GM12878 (cell line): Measurements from ENCODE around the gene PLCB4. TPM values are rescaled to one million over a fixed set of nuclear protein-coding genes. Genes with fewer than 3 reads are reported as not detected.

ENCODE experiments used
- ATAC-seq: fragments of 200-7000 bp; cut with Tn5 transposase; 3 replicates; pipeline ENCODE4 v1.9.1; 2020; ENCODE audit warnings: mild to moderate bottlenecking, moderate library complexity
- BruUV-seq: library from RNA; stranded (reverse); fragments of 400-500 nt; replicated peaks from 2 replicates; lab custom pipeline; 2021; lab: Mats Ljungman, UMichigan
- CTCF ChIA-PET: fragments of 300-600 bp; sonication (Branson Sonifier 250); formaldehyde crosslinking; extraction: SDS; loops from one replicate; lab custom pipeline; 2021; ENCODE audit warnings: inconsistent platforms; lab: Yijun Ruan, JAX
- POLR2A ChIA-PET: fragments of 350-600 bp; formaldehyde crosslinking; extraction: SDS; loops from one replicate; lab custom pipeline; 2021; ENCODE audit warnings: inconsistent platforms; lab: Charles Lee
- RAD21 ChIA-PET: fragments of 300-600 bp; sonication (Branson Sonifier 250); formaldehyde crosslinking; loops from one replicate; lab custom pipeline; 2023; ENCODE audit warnings: antibody characterized with exemption; ENCODE audit not compliant: unreplicated experiment; lab: Charles Lee
- SMC1A ChIA-PET: fragments of 300-600 bp; sonication (Branson Sonifier 250); formaldehyde crosslinking; loops from one replicate; lab custom pipeline; 2023; ENCODE audit not compliant: unreplicated experiment, uncharacterized antibody; lab: Charles Lee
- DNase-seq: peaks from one replicate; pipeline ENCODE4 v3.0.0-alpha.2; 2011; ENCODE audit warnings: low read depth, low spot score
- FAIRE-seq: peaks from 3 replicates; lab custom pipeline; 2011; peaks lifted over from hg19 to GRCh38; lab: Jason Lieb, UNC
- H2AFZ ChIP-seq: 2 replicates; pipeline ENCODE4 v1.6.0; 2011; ENCODE audit warnings: low read depth, low read length, control low read depth; ENCODE audit not compliant: control insufficient read depth
- H3K27ac ChIP-seq: 2 replicates; pipeline ENCODE4 v1.5.1; 2011; ENCODE audit warnings: control low read depth; ENCODE audit not compliant: control insufficient read depth, insufficient read depth
- H3K27me3 ChIP-seq, 2 experiments: replicated peaks in 1 of 2; 2 replicates each; pipeline versions ENCODE4 v1.6.0 to v1.6.1; 2011; ENCODE audit warnings: low read length in 1 of 2; ENCODE audit not compliant: control insufficient read depth in 2 of 2, insufficient read depth in 2 of 2
- H3K36me3 ChIP-seq, 2 experiments: 2 replicates each; pipeline ENCODE4 v1.5.1; 2011; ENCODE audit warnings: low read length in 1 of 2; ENCODE audit not compliant: control insufficient read depth in 2 of 2, insufficient read depth in 2 of 2
- H3K4me1 ChIP-seq: 2 replicates; pipeline ENCODE4 v1.6.1; 2011; ENCODE audit warnings: mild to moderate bottlenecking, low read length, moderate library complexity, mixed read lengths; ENCODE audit not compliant: control insufficient read depth, insufficient read depth
- H3K4me2 ChIP-seq: 2 replicates; pipeline ENCODE4 v1.6.0; 2011; ENCODE audit warnings: control low read depth; ENCODE audit not compliant: control insufficient read depth, insufficient read depth
- H3K4me3 ChIP-seq: fragments of 200-600 bp; sonication (generic); 2 replicates; pipeline ENCODE4 v1.5.1; 2016
- H3K79me2 ChIP-seq: 2 replicates; pipeline ENCODE4 v1.6.0; 2011; ENCODE audit warnings: low read length; ENCODE audit not compliant: control insufficient read depth, insufficient read depth
- H3K9ac ChIP-seq: 2 replicates; pipeline ENCODE4 v1.8.0; 2011; ENCODE audit warnings: low read length, control low read depth, mixed read lengths; ENCODE audit not compliant: control insufficient read depth, insufficient read depth
- H3K9me3 ChIP-seq: replicated peaks from 3 replicates; pipeline ENCODE4 v1.5.1; 2011; ENCODE audit warnings: mild to moderate bottlenecking, low read length; ENCODE audit not compliant: control insufficient read depth, insufficient read depth
- H4K20me1 ChIP-seq: 2 replicates; pipeline ENCODE4 v1.6.0; 2011; ENCODE audit not compliant: control insufficient read depth, insufficient read depth
- CREM ChIP-seq: IDR thresholded peaks from 2 replicates; pipeline ENCODE4 v1.6.1; 2014; ENCODE audit warnings: antibody characterized with exemption, low read depth
- EGR1 ChIP-seq, 2 experiments: IDR thresholded peaks; 1 replicate in 1 of 2; 2 replicates in 1 of 2; pipeline ENCODE4 v1.6.1; 2011 to 2012; ENCODE audit warnings: low read depth in 2 of 2, low read length in 2 of 2, borderline replicate concordance in 1 of 2, mild to moderate bottlenecking in 1 of 2, moderate library complexity in 1 of 2
- HDAC2 ChIP-seq: fragments of 200-600 bp; sonication (generic); IDR thresholded peaks from 2 replicates; pipeline ENCODE4 v1.6.1; 2017
- IRF5 ChIP-seq: fragments of 450-650 bp; IDR thresholded peaks from 2 replicates; pipeline ENCODE4 v1.6.1; 2017; ENCODE audit warnings: borderline replicate concordance
- NR2C2 ChIP-seq: IDR thresholded peaks from 2 replicates; pipeline ENCODE4 v1.6.1; 2011; ENCODE audit warnings: borderline replicate concordance, low read depth; ENCODE audit not compliant: control insufficient read depth, insufficient read length
- RBBP5 ChIP-seq: fragments of 200-600 bp; sonication (generic); conservative IDR thresholded peaks from 2 replicates; pipeline ENCODE4 v1.6.1; 2016
- SMAD5 ChIP-seq: IDR thresholded peaks from 2 replicates; pipeline ENCODE4 v1.6.1; 2016; ENCODE audit warnings: antibody characterized with exemption, low read depth
- YY1 ChIP-seq: IDR thresholded peaks from 2 replicates; pipeline ENCODE4 v1.6.1; 2011; ENCODE audit warnings: low read depth, mild to moderate bottlenecking, low read length
- ZNF384 ChIP-seq: IDR thresholded peaks from 2 replicates; pipeline ENCODE4 v1.6.1; 2012; ENCODE audit warnings: low read depth, mild to moderate bottlenecking, low read length, improper control_type of control experiment, borderline replicate concordance
- WGBS: methylation state at CpG from one replicate; pipeline ENCODE4 v1.1.6; 2016; ENCODE audit warnings: low lambda C conversion rate; ENCODE audit not compliant: insufficient replicate concordance, insufficient coverage; ENCODE audit errors: missing lambda C conversion rate; 5-methylcytosine and 5-hydroxymethylcytosine counted together
- in situ Hi-C: fragments of 300-500 bp; cut with MboI; formaldehyde crosslinking; loops from 9 replicates; pipeline ENCODE4 v1.14.3; 2018; ENCODE audit warnings: mixed read lengths
- intact Hi-C: fragments of 100-400 bp; cut with micrococcal nuclease; formaldehyde crosslinking; loops from one replicate; pipeline ENCODE4 v1.14.2; 2022; ENCODE audit not compliant: unreplicated experiment
- polyA plus RNA-seq, 11 experiments: library from polyadenylated mRNA; depleted of rRNA in 4 of 11; unstranded in 6 of 11; stranded (reverse) in 5 of 11; fragments of >200 nt; fragmentation: Nextera tagmentation in 4 of 11; fragmentation: Illumina TruSeq in 1 of 11; extraction: Ambion mirVana in 4 of 11; extraction: Trizol in 1 of 11; gene quantifications; 1 replicate in 1 of 11; 2 replicates in 10 of 11; pipeline versions ENCODE4 v1.2.1 to v1.2.3, GENCODE V29; 2011 to 2016; ENCODE audit warnings: inconsistent platforms in 2 of 11, missing spikeins in 2 of 11, low read depth in 1 of 11
- total RNA-seq, 4 experiments: library from RNA; depleted of rRNA in 3 of 4; stranded (reverse); fragments of >200 nt in 3 of 4; fragmentation: Illumina TruSeq in 1 of 4; extraction: Trizol in 1 of 4; gene quantifications; 2 replicates each; pipeline versions ENCODE4 v1.2.1 to v1.2.3, GENCODE V29; 2013 to 2021

PLCB4 gene
- total and polyA plus RNA-seq, 10 of the 15 experiments (the other 5 are each of a cell fraction or from before 2014, with no cell fraction given), result not detected

- H2AFZ ChIP-seq, result no peak overlapping the region
- ATAC-seq (no peak), DNase-seq (no peak), FAIRE-seq (no peak)
- in situ Hi-C loops, result no loop called here
- ChIA-PET RAD21 (no interaction called here), SMC1A (no interaction called here), POLR2A (no interaction called here), CTCF (no interaction called here)
- no peak for TF ChIP-seq HDAC2
- no peak for TF ChIP-seq RBBP5
- TF ChIP-seq YY1, result no peak
- 7% methylated on average over 3 of the region's 3 CpGs for WGBS
- H3K9ac ChIP-seq, result no peak overlapping the region
- H3K79me2 ChIP-seq, result no peaks in the 10 kb centered on the region
- no peaks in the 10 kb centered on the region for H3K36me3 ChIP-seq
- H4K20me1 ChIP-seq, result no peaks in the 10 kb centered on the region
- intact Hi-C loops, result no loop called here
- no peaks in the 10 kb centered on the region for H3K9me3 ChIP-seq
- no peaks in the 10 kb centered on the region for H3K4me1 ChIP-seq
- no peak overlapping the region for H3K4me3 ChIP-seq
- BruUV-seq, result no TSS peak
- no peak overlapping the region for H3K4me2 ChIP-seq
- no peak overlapping the region for H3K27ac ChIP-seq
- no peaks in the 10 kb centered on the region for H3K27me3 ChIP-seq
These were observed 193.8 kb downstream of the PLCB4 start for GRCh38 chr20:9262653-9263194.

- no peak overlapping the region for H2AFZ ChIP-seq
- H3K36me3 ChIP-seq, result no peaks in the 10 kb centered on the region
- intact Hi-C loops, result no loop called here
- TF ChIP-seq IRF5 (no peak), YY1 (no peak), NR2C2 (no peak), CREM (no peak), EGR1 (IDR thresholded peaks at IDR 0.05; ENCODE audit: borderline replicate concordance in 1 of 2, low read depth in 2 of 2, low read length in 2 of 2) (no peak), ZNF384 (no peak), SMAD5 (no peak)
- FAIRE-seq (no peak), ATAC-seq (no peak), DNase-seq (no peak)
- no peaks in the 10 kb centered on the region for H4K20me1 ChIP-seq
- CTCF ChIA-PET, result no interaction called here
- no peaks in the 10 kb centered on the region for H3K79me2 ChIP-seq
- POLR2A ChIA-PET, result no interaction called here
- H3K4me3 ChIP-seq, result no peak overlapping the region
- H3K27me3 ChIP-seq, result no peaks in the 10 kb centered on the region
- in situ Hi-C loops, result no loop called here
- H3K4me1 ChIP-seq, result no peaks in the 10 kb centered on the region
- 2% methylated on average over 2 of the region's 2 CpGs for WGBS
- no TSS peak for BruUV-seq
- RAD21 ChIA-PET, result no interaction called here
- SMC1A ChIA-PET, result interaction anchor here (1.5 kb wide), 1 partner anchor 16 kb away, joined by 3 read pairs; no protein-coding TSS in a partner anchor
- no peaks in the 10 kb centered on the region for H3K9me3 ChIP-seq
- no peak overlapping the region for H3K9ac ChIP-seq
- H3K4me2 ChIP-seq, result no peak overlapping the region
- no peak overlapping the region for H3K27ac ChIP-seq
These were observed 200.5 kb downstream of the PLCB4 start for GRCh38 chr20:9269280-9269971.
